H9 (cell line): ENCODE results near the gene NCK1. TPM values are rescaled to one million over a fixed set of nuclear protein-coding genes. Genes with fewer than 3 reads are reported as not detected.

Source experiments
- DNase-seq: peaks from one replicate; pipeline ENCODE4 v3.0.0-alpha.2; 2017
- H2AFZ ChIP-seq: one replicate; pipeline ENCODE4 v1.6.1; 2013; ENCODE audit warnings: mild to moderate bottlenecking, low read length, control low read depth, moderate library complexity
- H2AK5ac ChIP-seq: 2 replicates; pipeline ENCODE4 v1.6.1; 2013; ENCODE audit warnings: low read length, control low read depth, mixed read lengths; ENCODE audit not compliant: insufficient read length
- H2BK120ac ChIP-seq: one replicate; pipeline ENCODE4 v1.6.1; 2013; ENCODE audit warnings: low read depth, mild to moderate bottlenecking, low read length, control low read depth, inconsistent platforms; ENCODE audit not compliant: poor library complexity, severe bottlenecking
- H2BK12ac ChIP-seq: 2 replicates; pipeline ENCODE4 v1.6.1; 2013; ENCODE audit warnings: low read length, control low read depth, mixed read lengths, low read depth; ENCODE audit not compliant: insufficient read length
- H2BK15ac ChIP-seq: 2 replicates; pipeline ENCODE4 v1.6.1; 2013; ENCODE audit warnings: low read depth, low read length, control low read depth
- H2BK20ac ChIP-seq: one replicate; pipeline ENCODE4 v1.6.1; 2013; ENCODE audit warnings: low read depth, mild to moderate bottlenecking, low read length, control low read depth, inconsistent platforms; ENCODE audit not compliant: poor library complexity, severe bottlenecking
- H2BK5ac ChIP-seq: 2 replicates; pipeline ENCODE4 v1.6.1; 2013; ENCODE audit warnings: low read length, control low read depth, mixed read lengths; ENCODE audit not compliant: insufficient read length
- H3K14ac ChIP-seq: 2 replicates; pipeline ENCODE4 v1.6.1; 2013; ENCODE audit warnings: low read length, control low read depth; ENCODE audit not compliant: insufficient read depth
- H3K18ac ChIP-seq: 2 replicates; pipeline ENCODE4 v1.6.1; 2013; ENCODE audit warnings: low read depth, mild to moderate bottlenecking, mixed read lengths, low read length, control low read depth; ENCODE audit not compliant: insufficient read length
- H3K23ac ChIP-seq: 2 replicates; pipeline ENCODE4 v1.6.1; 2013; ENCODE audit warnings: low read length, control low read depth, mixed read lengths, low read depth; ENCODE audit not compliant: insufficient read length
- H3K23me2 ChIP-seq: 2 replicates; pipeline ENCODE4 v1.6.1; 2013; ENCODE audit warnings: low read depth, mild to moderate bottlenecking, mixed read lengths, low read length, control low read depth; ENCODE audit not compliant: insufficient read length, poor library complexity, severe bottlenecking
- H3K27ac ChIP-seq: 2 replicates; pipeline ENCODE4 v1.5.1; 2013; ENCODE audit warnings: low read length, control low read depth, mixed read lengths, low read depth; ENCODE audit not compliant: insufficient read length
- H3K27me3 ChIP-seq: 2 replicates; pipeline ENCODE4 v1.6.1; 2013; ENCODE audit warnings: low read length, control low read depth, inconsistent platforms; ENCODE audit not compliant: insufficient read depth
- H3K4ac ChIP-seq: 2 replicates; pipeline ENCODE4 v1.6.1; 2013; ENCODE audit warnings: low read depth, mild to moderate bottlenecking, control low read depth, inconsistent platforms, low read length, moderate library complexity
- H3K4me1 ChIP-seq: 2 replicates; pipeline ENCODE4 v1.6.1; 2013; ENCODE audit warnings: low read length, control low read depth, inconsistent platforms; ENCODE audit not compliant: insufficient read depth
- H3K4me2 ChIP-seq: 2 replicates; pipeline ENCODE4 v1.6.1; 2013; ENCODE audit warnings: low read length, control low read depth, mixed read lengths; ENCODE audit not compliant: insufficient read length, insufficient read depth
- H3K56ac ChIP-seq: 2 replicates; pipeline ENCODE4 v1.6.1; 2013; ENCODE audit warnings: low read depth, mild to moderate bottlenecking, mixed read lengths, low read length, control low read depth; ENCODE audit not compliant: insufficient read length
- H3K79me1 ChIP-seq: 2 replicates; pipeline ENCODE4 v1.6.1; 2013; ENCODE audit warnings: low read depth, mild to moderate bottlenecking, moderate library complexity, low read length, control low read depth, inconsistent platforms; ENCODE audit not compliant: insufficient read depth, poor library complexity, severe bottlenecking
- H3K79me2 ChIP-seq: 2 replicates; pipeline ENCODE4 v1.6.1; 2013; ENCODE audit warnings: low read length, control low read depth, inconsistent platforms; ENCODE audit not compliant: insufficient read depth
- H3K9ac ChIP-seq: 2 replicates; pipeline ENCODE4 v1.6.1; 2013; ENCODE audit warnings: low read length, control low read depth, mixed read lengths; ENCODE audit not compliant: insufficient read length; ENCODE audit errors: extremely low read depth
- H3K9me3 ChIP-seq: one replicate; pipeline ENCODE4 v1.6.1; 2013; ENCODE audit warnings: low read depth, low read length, inconsistent platforms; ENCODE audit not compliant: control insufficient read depth
- H3T11ph ChIP-seq: one replicate; pipeline ENCODE4 v1.6.1; 2013; ENCODE audit warnings: mild to moderate bottlenecking, low read length, control low read depth, inconsistent platforms
- H4K20me1 ChIP-seq: one replicate; pipeline ENCODE4 v1.6.1; 2013; ENCODE audit not compliant: control insufficient read depth, insufficient read length, insufficient read depth
- H4K5ac ChIP-seq: 2 replicates; pipeline ENCODE4 v1.6.1; 2013; ENCODE audit warnings: low read depth, mild to moderate bottlenecking, mixed read lengths, low read length, control low read depth; ENCODE audit not compliant: insufficient read length
- H4K8ac ChIP-seq: replicated peaks from 2 replicates; pipeline ENCODE4 v1.6.1; 2013; ENCODE audit warnings: low read length, control low read depth, mixed read lengths, low read depth; ENCODE audit not compliant: insufficient read length
- H4K91ac ChIP-seq: 2 replicates; pipeline ENCODE4 v1.6.1; 2013; ENCODE audit warnings: low read depth, mild to moderate bottlenecking, moderate library complexity, mixed read lengths, low read length, control low read depth; ENCODE audit not compliant: insufficient read length
- H3K27ac Mint-ChIP-seq, 3 experiments: 2 replicates in 2 of 3; 3 replicates in 1 of 3; pipeline ENCODE4 v1.8.0; 2020 to 2021; ENCODE audit warnings: mixed read lengths in 3 of 3, mild to moderate bottlenecking in 1 of 3, moderate library complexity in 1 of 3
- H3K27me3 Mint-ChIP-seq: 2 replicates; pipeline ENCODE4 v1.8.0; 2021; ENCODE audit warnings: low read depth, mild to moderate bottlenecking, moderate library complexity, mixed read lengths
- H3K36me3 Mint-ChIP-seq, 3 experiments: 2 replicates in 2 of 3; 3 replicates in 1 of 3; pipeline ENCODE4 v1.8.0; 2020 to 2021; ENCODE audit warnings: low read depth in 3 of 3, mixed read lengths in 3 of 3; ENCODE audit not compliant: insufficient read depth in 1 of 3
- H3K4me1 Mint-ChIP-seq, 2 experiments: 2 replicates each; pipeline ENCODE4 v1.8.0; 2020; ENCODE audit warnings: mixed read lengths in 2 of 2
- H3K4me3 Mint-ChIP-seq, 2 experiments: 2 replicates in 1 of 2; 3 replicates in 1 of 2; pipeline ENCODE4 v1.8.0; 2020 to 2021; ENCODE audit warnings: mild to moderate bottlenecking in 2 of 2, mixed read lengths in 2 of 2, moderate library complexity in 1 of 2
- H3K9me3 Mint-ChIP-seq, 2 experiments: 2 replicates in 1 of 2; 3 replicates in 1 of 2; pipeline ENCODE4 v1.8.0; 2020; ENCODE audit warnings: mild to moderate bottlenecking in 2 of 2, mixed read lengths in 2 of 2, moderate library complexity in 1 of 2
- CTCF ChIP-seq: fragments of 200-600 bp; sonication (generic); conservative IDR thresholded peaks from 3 replicates; pipeline ENCODE4 v1.8.0; 2021; ENCODE audit warnings: antibody characterized with exemption, mild to moderate bottlenecking
- WGBS: extraction: QIAGEN DNeasy Blood & Tissue Kit; methylation state at CpG from one replicate; pipeline ENCODE4 v1.1.7; 2013; ENCODE audit warnings: missing lambda C conversion rate, low lambda C conversion rate, mixed read lengths; ENCODE audit not compliant: insufficient read length; ENCODE audit errors: extremely low coverage; 5-methylcytosine and 5-hydroxymethylcytosine counted together
- total RNA-seq: library from RNA; stranded (reverse); gene quantifications from 2 replicates; pipeline ENCODE4 v1.2.1, GENCODE V29; 2021

NCK1 gene
- total RNA-seq, 1 experiment from 2014 or later, result 26.4 TPM

GRCh38 chr3:136903899-136904298 is 41.9 kb downstream of the NCK1 start:
- no peak overlapping the region for H3K27ac ChIP-seq
- no peak overlapping the region for H3K4me2 ChIP-seq
- H3K79me1 ChIP-seq, result no peaks in the 10 kb centered on the region
- no peak overlapping the region for H3K18ac ChIP-seq
- H3K56ac ChIP-seq, result no peak overlapping the region
- H3K9ac ChIP-seq, result no peak overlapping the region
- no peak overlapping the region for H4K8ac ChIP-seq
- no peak overlapping the region for H3K23ac ChIP-seq
- DNase-seq, result no peak
- no peak overlapping the region for H3T11ph ChIP-seq
- no peak overlapping the region for H3K4ac ChIP-seq
- H2BK20ac ChIP-seq, result no peak overlapping the region
- peaks cover 3% of the 10 kb centered on the region; the same call in 1 of the 2 replicates for H3K4me1 ChIP-seq
- no peak overlapping the region for H2BK120ac ChIP-seq
- Mint-ChIP-seq H3K9me3 (peaks cover 3 to 7% of the 10 kb centered on the region in 2 experiments; a peak in 4 of 5 replicates), H3K27ac (no peak overlapping the region), H3K27me3 (no peaks in the 10 kb centered on the region; the same call in 1 of the 2 replicates), H3K4me1 (peaks cover 56 to 58% of the 10 kb centered on the region in 2 experiments), H3K4me3 (no peak overlapping the region), H3K36me3 (peaks cover 6 to 14% (median 9%) of the 10 kb centered on the region in 3 experiments)
- H3K27me3 ChIP-seq, result no peaks in the 10 kb centered on the region
- H2AFZ ChIP-seq, result no peak overlapping the region
- no peaks in the 10 kb centered on the region for H3K23me2 ChIP-seq
- no peak for TF ChIP-seq CTCF
- no peak overlapping the region for H4K5ac ChIP-seq
- no peaks in the 10 kb centered on the region for H3K9me3 ChIP-seq
- H2BK12ac ChIP-seq, result no peak overlapping the region
- peaks cover 4% of the 10 kb centered on the region for H4K20me1 ChIP-seq
- WGBS, result no CpG with 5 or more reads among the region's 1 CpG
- H2BK15ac ChIP-seq, result no peak overlapping the region
- peaks cover 23% of the 10 kb centered on the region; the same call in 1 of the 2 replicates for H3K79me2 ChIP-seq
- no peak overlapping the region for H2BK5ac ChIP-seq
- no peak overlapping the region for H2AK5ac ChIP-seq
- no peak overlapping the region for H4K91ac ChIP-seq
- no peak overlapping the region for H3K14ac ChIP-seq
